Measurements from ENCODE around the gene LBHD2. TPM values are rescaled to one million over a fixed set of nuclear protein-coding genes. Genes with fewer than 3 reads are reported as not detected.

LBHD2 gene
- total RNA-seq, 4 donors from 2014 or later: not detected

DNA sequence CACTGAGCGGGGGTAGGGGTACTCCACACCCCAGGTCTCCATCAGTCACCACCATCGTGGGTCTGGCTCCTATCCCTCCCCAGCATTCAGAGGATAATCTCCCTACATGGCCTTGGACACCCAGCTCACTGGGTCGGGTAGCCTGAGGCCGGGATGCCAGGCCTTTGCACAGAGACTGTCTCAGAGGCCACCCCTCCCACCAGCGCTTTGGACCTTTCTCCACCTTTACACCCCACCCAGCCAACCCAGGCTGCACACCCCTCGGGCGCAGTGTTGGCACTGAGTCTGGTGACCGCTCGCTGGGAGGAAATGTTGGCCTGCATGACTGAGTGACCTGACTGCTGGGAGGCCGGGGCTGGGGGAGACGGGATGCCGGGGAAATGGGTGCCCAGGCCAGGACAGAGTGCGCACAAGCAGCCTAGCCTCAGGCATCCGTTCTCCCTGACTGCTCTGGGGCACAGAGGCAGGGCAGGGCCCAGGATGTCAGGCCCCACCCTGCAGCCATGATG, 10.6 kb upstream of the LBHD2 start:
- 88 to 93% methylated on average over 9 to 10 of the region's 14 CpGs for WGBS, 2 donors
- no peak for TF ChIP-seq POLR2A (IDR thresholded peaks at IDR 0.05)
- TF ChIP-seq, protein P1, sequence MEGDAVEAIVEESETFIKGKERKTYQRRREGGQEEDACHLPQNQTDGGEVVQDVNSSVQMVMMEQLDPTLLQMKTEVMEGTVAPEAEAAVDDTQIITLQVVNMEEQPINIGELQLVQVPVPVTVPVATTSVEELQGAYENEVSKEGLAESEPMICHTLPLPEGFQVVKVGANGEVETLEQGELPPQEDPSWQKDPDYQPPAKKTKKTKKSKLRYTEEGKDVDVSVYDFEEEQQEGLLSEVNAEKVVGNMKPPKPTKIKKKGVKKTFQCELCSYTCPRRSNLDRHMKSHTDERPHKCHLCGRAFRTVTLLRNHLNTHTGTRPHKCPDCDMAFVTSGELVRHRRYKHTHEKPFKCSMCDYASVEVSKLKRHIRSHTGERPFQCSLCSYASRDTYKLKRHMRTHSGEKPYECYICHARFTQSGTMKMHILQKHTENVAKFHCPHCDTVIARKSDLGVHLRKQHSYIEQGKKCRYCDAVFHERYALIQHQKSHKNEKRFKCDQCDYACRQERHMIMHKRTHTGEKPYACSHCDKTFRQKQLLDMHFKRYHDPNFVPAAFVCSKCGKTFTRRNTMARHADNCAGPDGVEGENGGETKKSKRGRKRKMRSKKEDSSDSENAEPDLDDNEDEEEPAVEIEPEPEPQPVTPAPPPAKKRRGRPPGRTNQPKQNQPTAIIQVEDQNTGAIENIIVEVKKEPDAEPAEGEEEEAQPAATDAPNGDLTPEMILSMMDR (IDR thresholded peaks at IDR 0.05): no peak
- no peaks in the 10 kb centered on the region for H3K27me3 ChIP-seq
- H3K9me3 ChIP-seq: no peaks in the 10 kb centered on the region
- H3K4me1 ChIP-seq: peaks cover 4 to 28% of the 10 kb centered on the region in 2 donors
- no peak overlapping the region for H3K4me3 ChIP-seq (replicated peaks in 1 of 3)
- no peaks in the 10 kb centered on the region for H3K36me3 ChIP-seq
- DNase-seq: no peak
- intact Hi-C loops (cut with DNase I): loop anchor here (10.0 kb wide), 1 partner anchor 221 kb away; no protein-coding TSS in a partner anchor
- H3K27ac ChIP-seq: no peak overlapping the region

DNA sequence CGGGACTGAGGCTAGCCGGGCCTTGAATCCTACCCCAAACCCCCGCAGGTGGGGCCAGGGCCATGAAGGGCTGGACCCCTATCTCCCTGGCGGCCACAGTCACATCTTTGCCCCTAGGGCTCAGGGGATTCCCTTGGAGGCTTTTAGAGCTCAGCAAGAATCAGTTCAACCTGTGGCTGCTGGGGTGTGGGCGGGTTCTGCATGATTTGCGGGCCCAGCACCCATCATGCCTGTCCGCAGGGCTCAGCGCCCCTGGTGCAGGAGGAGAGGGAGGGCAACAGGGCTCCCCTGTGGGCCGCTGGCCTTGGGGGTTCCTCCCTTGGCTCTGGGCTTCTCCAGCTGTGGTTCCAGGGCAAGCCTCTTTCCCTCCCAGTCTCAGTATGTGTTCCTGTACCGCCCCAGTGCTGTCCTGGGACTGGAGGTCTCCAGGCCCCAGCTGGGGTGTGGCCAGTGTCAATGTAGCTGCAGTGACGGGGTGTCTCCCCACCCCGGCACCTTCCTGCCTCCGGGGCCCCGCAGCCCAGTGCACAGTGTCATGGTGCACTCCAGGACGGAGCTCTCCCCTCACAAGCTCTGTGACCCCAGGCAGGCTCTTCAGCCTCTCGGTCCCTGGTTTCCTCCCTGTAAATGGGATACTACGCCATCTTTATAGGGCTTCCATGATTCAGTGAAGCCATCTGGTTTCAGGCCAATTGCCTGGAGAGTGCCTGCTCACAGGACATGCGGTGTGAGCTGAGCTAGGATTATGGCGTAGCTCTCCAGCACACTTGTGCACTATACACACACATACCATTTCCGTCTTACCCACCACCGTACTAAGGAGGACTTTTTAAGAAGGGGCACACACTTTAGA, 9.9 kb upstream of the LBHD2 start:
- Histone ChIP-seq H3K27me3 (no peaks in the 10 kb centered on the region), H3K4me3 (replicated peaks in 1 of 3) (no peak overlapping the region), H3K9me3 (no peaks in the 10 kb centered on the region), H3K27ac (peak overlapping the region in 1 of 3 donors; percentile 60), H3K36me3 (no peaks in the 10 kb centered on the region), H3K4me1 (peaks cover 4 to 28% of the 10 kb centered on the region in 2 donors)
- intact Hi-C loops (cut with DNase I): loop anchor here (10.0 kb wide), 1 partner anchor 221 kb away; no protein-coding TSS in a partner anchor
- no peak for DNase-seq
- TF ChIP-seq POLR2A (IDR thresholded peaks at IDR 0.05): no peak
- TF ChIP-seq, protein P1 (IDR thresholded peaks at IDR 0.05): no peak
- 74 to 89% methylated on average over 11 to 15 of the region's 21 CpGs for WGBS, 2 donors

DNA sequence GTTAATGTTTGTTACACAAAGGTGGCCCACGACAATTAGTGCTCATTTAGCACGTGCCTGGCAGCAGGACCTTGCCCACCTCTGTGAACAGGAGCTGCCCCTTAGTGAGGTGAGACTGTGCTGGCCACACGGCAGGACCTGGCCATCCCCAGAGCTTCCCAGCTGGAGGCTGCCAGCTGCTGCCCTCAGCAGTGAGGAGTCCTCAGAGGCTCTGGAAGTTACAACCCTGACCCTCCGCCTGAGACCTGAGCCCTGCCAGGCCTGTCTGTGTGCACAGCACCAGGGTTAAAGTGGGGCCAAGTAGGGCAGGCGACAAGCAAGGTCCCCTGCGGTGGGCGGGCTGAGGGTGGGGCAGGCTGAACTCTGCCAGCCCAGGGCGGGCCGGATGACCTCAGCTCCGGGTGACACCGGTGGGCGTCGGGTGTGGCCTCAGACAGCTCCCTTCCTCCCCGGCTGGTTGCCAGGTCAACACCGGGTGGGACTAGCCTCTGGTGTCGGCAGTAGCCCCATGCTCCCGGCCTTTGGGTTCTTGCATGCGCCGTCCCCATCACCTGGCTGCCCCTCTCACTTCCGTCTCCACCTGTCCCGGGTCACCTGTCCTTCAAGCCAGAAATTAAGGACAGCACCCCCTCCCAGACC, 9.2 kb upstream of the LBHD2 start:
- peak; percentile 56 to 70 for DNase-seq
- TF ChIP-seq, protein P1 (IDR thresholded peaks at IDR 0.05): no peak
- TF ChIP-seq POLR2A (IDR thresholded peaks at IDR 0.05): no peak
- peaks cover 4 to 28% of the 10 kb centered on the region in 2 donors for H3K4me1 ChIP-seq
- peak overlapping the region; percentile 50 to 73 (median 60) for H3K27ac ChIP-seq
- no peaks in the 10 kb centered on the region for H3K27me3 ChIP-seq
- intact Hi-C loops (cut with DNase I): loop anchor here (10.0 kb wide), 1 partner anchor 220 kb away; no protein-coding TSS in a partner anchor
- H3K36me3 ChIP-seq: no peaks in the 10 kb centered on the region
- H3K9me3 ChIP-seq: no peaks in the 10 kb centered on the region
- H3K4me3 ChIP-seq (replicated peaks in 1 of 3): peak overlapping the region in 1 of 3 donors; percentile 25
- 25 to 42% methylated on average over 3 to 12 of the region's 21 CpGs for WGBS, 2 donors

DNA sequence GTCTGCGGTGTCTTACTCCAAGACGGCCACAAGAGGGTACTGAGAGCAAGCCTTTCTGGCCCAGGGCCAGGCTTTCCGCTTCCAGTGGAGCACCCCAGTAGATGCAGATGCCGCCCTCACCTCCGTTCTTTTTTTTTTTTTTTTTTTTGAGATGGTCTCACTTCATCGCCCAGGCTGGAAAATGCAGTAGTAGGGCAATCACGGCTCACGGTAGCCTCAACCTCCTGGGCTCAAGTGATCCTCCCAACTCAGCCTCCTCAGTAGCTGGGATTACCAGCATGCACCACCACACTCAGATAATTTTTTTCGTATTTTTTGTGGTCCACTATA, 5.6 kb upstream of the LBHD2 start:
- intact Hi-C loops (cut with DNase I): loop anchor here (10.0 kb wide), 1 partner anchor 216 kb away; no protein-coding TSS in a partner anchor
- WGBS, 2 donors: 10 to 13% methylated on average over 9 of the region's 9 CpGs

More for the DNA sequence above, 5.6 kb upstream of the LBHD2 start:
- Histone ChIP-seq H3K27me3 (no peaks in the 10 kb centered on the region), H3K9me3 (no peaks in the 10 kb centered on the region), H3K27ac (no peak overlapping the region), H3K36me3 (no peaks in the 10 kb centered on the region), H3K4me3 (replicated peaks in 1 of 3) (no peak overlapping the region), H3K4me1 (peaks cover 4 to 17% of the 10 kb centered on the region in 2 donors)
- no peak for TF ChIP-seq POLR2A (IDR thresholded peaks at IDR 0.05)
- TF ChIP-seq, protein P1 (IDR thresholded peaks at IDR 0.05): peak; percentile 47 to 84 (median 72)
- DNase-seq: peak; percentile 84 to 86

All from thyroid gland (tissue), 4 donors.